HG03064 (cell line): ENCODE results near the gene FOXF1.

Experiments
- ATAC-seq: cut with Tn5 transposase; IDR thresholded peaks from one replicate; pipeline ENCODE4 v1.9.1; 2021; ENCODE audit warnings: low read depth; ENCODE audit not compliant: unreplicated experiment

FOXF1 gene

GRCh38 chr16:86554599-86554916 is 44.2 kb downstream of the FOXF1 start:
- no peak for ATAC-seq

DNA sequence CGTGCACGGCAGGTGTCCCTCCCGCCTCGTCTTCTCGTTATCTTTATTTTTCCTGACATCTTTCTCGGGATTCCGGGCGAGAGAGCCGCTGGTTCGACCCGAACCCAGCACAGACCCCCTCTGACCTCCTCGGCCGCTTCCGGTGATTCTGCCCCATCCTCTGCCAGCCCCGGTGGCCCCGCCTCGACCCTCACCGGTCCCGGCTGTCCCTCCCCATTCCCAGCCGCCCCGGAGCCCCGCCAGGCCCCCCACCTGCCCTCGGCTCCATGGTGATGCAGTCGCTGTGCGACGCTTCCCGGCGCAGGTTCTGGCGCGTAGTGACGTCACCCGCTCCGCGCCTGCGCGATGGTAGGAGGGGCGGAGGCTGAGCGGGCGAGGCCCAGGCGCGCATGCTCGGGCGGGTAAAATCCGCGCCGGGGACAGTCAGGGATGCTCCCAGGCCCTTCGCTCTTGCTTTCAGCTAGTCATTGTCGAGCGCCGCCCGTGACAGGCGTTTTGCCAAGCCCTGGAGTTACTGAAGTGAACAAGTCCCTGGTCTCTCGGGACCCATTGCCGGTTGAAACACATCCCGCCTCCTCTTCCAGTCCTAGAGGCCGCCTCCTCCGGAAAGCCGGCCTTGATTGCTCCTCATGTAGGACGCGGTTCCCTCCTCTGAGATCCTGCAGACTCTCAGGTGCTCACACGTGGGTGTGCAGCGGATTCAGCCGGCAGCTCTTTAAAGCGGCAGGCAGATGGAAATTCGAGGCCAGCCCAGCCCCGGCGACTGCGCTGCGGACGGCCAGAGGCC is 44.8 kb downstream of the FOXF1 start, which contains the start of gene MTHFSD:
Gene MTHFSD, minus strand, starts transcription at position 319 of the 787 bp plus-strand sequence. Its CDS starts 51 bp downstream, at position 268.
- ATAC-seq: peak; percentile 60

DNA sequence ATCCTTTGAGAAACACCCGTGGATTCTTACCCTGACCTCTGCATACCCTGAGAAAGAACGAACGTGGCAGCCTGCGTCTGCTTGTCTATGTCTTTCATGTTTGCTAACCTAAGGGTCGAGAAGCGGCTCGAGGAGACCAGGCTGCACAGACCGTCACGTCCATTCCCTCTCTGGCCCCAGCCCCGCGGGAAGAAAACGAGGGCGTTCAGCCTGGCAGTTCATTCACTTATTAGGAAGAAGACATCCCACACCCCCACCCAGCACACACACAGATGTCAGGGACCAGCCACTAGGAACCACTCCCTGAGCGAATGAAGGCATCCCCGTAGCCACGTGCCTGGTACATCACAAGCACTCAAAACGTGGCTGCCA is 45.4 kb downstream of the FOXF1 start:
- ATAC-seq: no peak

- ATAC-seq: no peak
Observed at GRCh38 chr16:86556576-86556975, 46.2 kb downstream of the FOXF1 start.

DNA sequence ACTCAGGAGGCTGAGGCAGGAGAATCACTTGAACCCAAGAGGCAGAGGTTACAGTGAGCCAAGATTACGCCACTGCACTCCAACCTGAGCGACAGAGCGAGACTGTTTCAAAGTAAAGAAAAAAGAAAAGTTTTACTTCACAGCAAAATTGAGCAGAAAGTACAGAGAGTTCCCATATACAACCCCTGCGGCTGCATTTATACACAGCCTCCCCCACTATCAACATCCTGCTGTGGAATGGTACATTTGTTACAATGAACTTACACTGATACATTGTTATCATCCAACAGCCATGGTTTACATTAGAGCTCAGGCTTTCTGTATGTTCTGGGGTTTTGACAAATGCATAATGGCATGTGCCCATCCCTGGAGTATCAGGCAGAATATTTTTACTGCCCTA is 47.3 kb downstream of the FOXF1 start:
- no peak for ATAC-seq

- no peak for ATAC-seq
Observed at GRCh38 chr16:86558355-86559193, 48.2 kb downstream of the FOXF1 start.

DNA sequence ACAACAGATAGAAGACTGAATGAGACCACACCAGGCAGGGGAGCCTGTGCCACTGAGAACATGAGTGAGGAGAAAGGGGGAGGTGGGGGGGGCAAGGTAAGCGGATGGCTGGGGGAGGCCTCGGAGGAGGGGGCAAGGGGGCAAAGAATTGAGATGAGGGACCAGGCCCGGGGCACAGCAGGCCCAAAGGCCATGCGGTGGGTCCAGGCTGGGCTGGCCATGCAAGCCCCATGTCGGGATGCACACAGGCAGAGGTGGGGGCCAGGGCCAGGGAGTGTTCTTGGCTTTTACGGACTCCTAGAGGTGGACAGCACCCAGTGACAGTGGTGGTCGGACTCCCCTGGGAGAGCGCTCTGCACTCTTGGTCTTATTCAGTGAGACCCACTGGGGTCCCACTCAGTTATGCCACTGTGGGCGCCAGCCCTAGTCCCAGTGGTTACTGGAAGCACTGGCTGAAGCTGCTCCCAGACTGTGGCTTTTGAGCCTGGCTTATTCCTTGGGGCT is 49.5 kb downstream of the FOXF1 start:
- ATAC-seq: no peak

DNA sequence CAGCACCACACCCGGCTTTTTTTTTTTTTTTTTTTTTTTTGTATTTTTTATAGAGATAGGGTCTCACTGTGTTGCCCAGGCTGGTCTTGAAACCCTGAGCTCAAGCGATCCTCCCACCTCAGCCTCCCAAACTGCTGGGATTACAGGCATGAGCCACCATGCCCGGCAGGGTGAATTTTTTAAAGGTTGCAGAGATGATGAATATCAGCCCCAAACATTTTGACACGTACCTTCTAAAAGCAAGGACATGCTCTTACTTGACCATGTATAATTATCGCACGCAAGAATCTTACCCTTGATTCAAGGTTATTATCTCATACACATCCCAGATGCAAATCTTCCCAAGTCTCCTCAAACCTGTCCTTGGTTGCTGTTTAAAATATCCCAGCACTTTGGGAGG is 52.0 kb downstream of the FOXF1 start:
- no peak for ATAC-seq

- ATAC-seq: no peak
Observed at GRCh38 chr16:86563469-86564345, 53.4 kb downstream of the FOXF1 start.
